Lower leg skin (tissue), 4 donors: ENCODE measurements around the gene ABCA4. TPM values are rescaled to one million over a fixed set of nuclear protein-coding genes. Genes with fewer than 3 reads are reported as not detected.

ENCODE experiments used
- DNase-seq, 2 donors: peaks; one replicate each; pipeline ENCODE4 v3.0.0-alpha.2; 2019; ENCODE audit warnings: low spot score in 2 of 2
- H3K4me3 ChIP-seq: fragments of 200-600 bp; sonication (generic); 2 replicates; pipeline ENCODE4 v1.5.1; 2017; ENCODE audit warnings: mild to moderate bottlenecking, low read depth; ENCODE audit not compliant: poor library complexity, severe bottlenecking
- CTCF ChIP-seq, 3 donors: fragments of 450-650 bp; IDR thresholded peaks; one replicate each; pipeline ENCODE4 v1.5.1; 2016; ENCODE audit warnings: antibody characterized with exemption in 3 of 3, mild to moderate bottlenecking in 3 of 3, moderate library complexity in 2 of 3
- POLR2A ChIP-seq, 2 donors: fragments of 450-650 bp; IDR thresholded peaks; one replicate each; pipeline ENCODE4 v1.6.1; 2016 to 2017; ENCODE audit warnings: antibody characterized with exemption in 2 of 2, mild to moderate bottlenecking in 1 of 2, moderate library complexity in 1 of 2
- WGBS, 2 donors: methylation state at CpG; one replicate each; pipeline ENCODE4 v1.1.5; 2018; 5-methylcytosine and 5-hydroxymethylcytosine counted together
- intact Hi-C: fragments of 100-400 bp; cut with DNase I; formaldehyde crosslinking; loops from one replicate; pipeline ENCODE4 v1.15.0; 2023; ENCODE audit warnings: low total_unique reads
- total RNA-seq, 4 donors: library from RNA; depleted of rRNA; stranded (reverse); fragments of >200 nt; gene quantifications; one replicate each; pipeline ENCODE4 v1.1.0, GENCODE V29; 2016

The ABCA4 gene
- total RNA-seq, 4 donors from 2014 or later, result 0.46 to 5.3 (median 3.8) TPM

GRCh38 chr1:93964777-93965200, 156.2 kb downstream of the ABCA4 start:
- intact Hi-C loops, result no loop called here
- WGBS, 2 donors, result 68 to 77% methylated on average over 4 of the region's 4 CpGs
- TF ChIP-seq POLR2A (IDR thresholded peaks at IDR 0.05) (no peak), CTCF (IDR thresholded peaks at IDR 0.05) (no peak)

GRCh38 chr1:93964096-93964776, 156.7 kb downstream of the ABCA4 start:
- DNase-seq, result no peak
- TF ChIP-seq POLR2A (IDR thresholded peaks at IDR 0.05), result no peak
- TF ChIP-seq CTCF (IDR thresholded peaks at IDR 0.05), result no peak
- intact Hi-C loops, result no loop called here

More at GRCh38 chr1:93964777-93965200, 156.2 kb downstream of the ABCA4 start:
- H3K4me3 ChIP-seq, result no peak overlapping the region
- no peak for DNase-seq

GRCh38 chr1:93963585-93963984, 157.4 kb downstream of the ABCA4 start:
- no peak overlapping the region for H3K4me3 ChIP-seq
- intact Hi-C loops, result no loop called here
- WGBS, 2 donors, result 73 to 78% methylated on average over 9 of the region's 9 CpGs
- TF ChIP-seq CTCF (IDR thresholded peaks at IDR 0.05), result no peak
- no peak for TF ChIP-seq POLR2A (IDR thresholded peaks at IDR 0.05)
- no peak for DNase-seq

More at GRCh38 chr1:93964096-93964776, 156.7 kb downstream of the ABCA4 start:
- 86 to 88% methylated on average over 4 of the region's 4 CpGs for WGBS, 2 donors
- no peak overlapping the region for H3K4me3 ChIP-seq

DNA sequence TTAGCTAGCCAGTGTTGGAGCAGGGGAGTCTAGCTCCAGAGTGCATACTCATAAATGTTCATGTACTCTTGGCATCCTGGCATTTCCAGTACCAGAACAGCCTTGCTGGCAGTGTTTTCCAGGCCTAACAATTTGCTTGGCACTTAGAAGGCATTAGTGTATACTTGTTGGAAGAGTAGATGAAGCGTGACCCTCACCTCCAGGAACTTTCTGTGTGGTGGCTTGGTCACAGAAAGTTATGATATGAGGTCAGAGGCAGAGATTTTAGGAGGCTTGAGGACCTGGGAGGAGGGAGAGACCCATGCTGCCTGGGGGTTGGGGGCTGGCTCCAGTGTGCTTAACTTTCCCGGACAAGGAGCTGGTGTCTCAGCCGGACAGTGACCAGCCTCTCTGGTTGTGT, 159.0 kb downstream of the ABCA4 start:
- no peak overlapping the region for H3K4me3 ChIP-seq
- intact Hi-C loops, result no loop called here
- TF ChIP-seq POLR2A (IDR thresholded peaks at IDR 0.05) (no peak), CTCF (IDR thresholded peaks at IDR 0.05) (no peak)
- no peak for DNase-seq
- 88 to 94% methylated on average over 3 of the region's 3 CpGs for WGBS, 2 donors

DNA sequence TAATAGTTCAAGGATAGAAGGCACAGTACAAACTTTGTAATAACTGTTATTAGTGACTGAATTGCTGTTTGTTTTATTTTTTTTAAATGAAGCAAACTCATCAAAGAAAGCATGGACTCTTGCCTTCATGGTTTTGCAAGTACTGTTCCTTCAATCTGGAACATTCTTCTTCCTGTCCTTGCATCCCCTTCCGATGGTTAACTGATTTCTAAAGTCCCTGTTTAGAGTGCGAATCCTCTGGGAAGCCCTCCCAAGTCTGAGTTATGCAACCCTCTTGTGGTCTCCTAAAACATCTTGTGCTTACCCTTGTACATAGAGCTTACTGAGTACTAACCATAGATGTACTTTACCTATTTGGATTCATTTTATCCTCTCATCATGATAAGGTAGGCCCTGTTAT, 159.5 kb downstream of the ABCA4 start:
- 87 to 88% methylated on average over 2 of the region's 2 CpGs for WGBS, 2 donors

More for the DNA sequence above, 159.5 kb downstream of the ABCA4 start:
- no peak overlapping the region for H3K4me3 ChIP-seq
- intact Hi-C loops, result no loop called here
- DNase-seq, result no peak
- no peak for TF ChIP-seq POLR2A (IDR thresholded peaks at IDR 0.05)
- TF ChIP-seq CTCF (IDR thresholded peaks at IDR 0.05), result no peak
